Cardiac fibroblast (primary cell): Measurements from ENCODE around the gene SYT8.
"Not testable (repeated sequence)": the region's sequence is repeated elsewhere in the genome, so short reads cannot be mapped to it uniquely, and the experiment has no call there.

ENCODE experiments used
- DNase-seq, 2 donors: peaks; one replicate each; pipeline versions ENCODE4 v3.0.0 to v3.0.0-alpha.2; 2010; ENCODE audit warnings: low read depth in 2 of 2
- H3K4me3 ChIP-seq, 2 donors: replicated peaks in 1 of 2; 1 replicate in 1 of 2; 2 replicates in 1 of 2; pipeline ENCODE4 v1.5.1; 2011; ENCODE audit warnings: low read depth in 2 of 2, low read length in 2 of 2, mild to moderate bottlenecking in 2 of 2, moderate library complexity in 1 of 2
- TF ChIP-seq, protein P1 (sequence below): IDR thresholded peaks from one replicate; pipeline ENCODE4 v1.5.1; 2011; ENCODE audit warnings: low read depth, mild to moderate bottlenecking, low read length, inconsistent platforms

Gene SYT8

GRCh38 chr11:1796413-1797011, 38.3 kb upstream of the SYT8 start:
- H3K4me3 ChIP-seq = no peak overlapping the region

DNA sequence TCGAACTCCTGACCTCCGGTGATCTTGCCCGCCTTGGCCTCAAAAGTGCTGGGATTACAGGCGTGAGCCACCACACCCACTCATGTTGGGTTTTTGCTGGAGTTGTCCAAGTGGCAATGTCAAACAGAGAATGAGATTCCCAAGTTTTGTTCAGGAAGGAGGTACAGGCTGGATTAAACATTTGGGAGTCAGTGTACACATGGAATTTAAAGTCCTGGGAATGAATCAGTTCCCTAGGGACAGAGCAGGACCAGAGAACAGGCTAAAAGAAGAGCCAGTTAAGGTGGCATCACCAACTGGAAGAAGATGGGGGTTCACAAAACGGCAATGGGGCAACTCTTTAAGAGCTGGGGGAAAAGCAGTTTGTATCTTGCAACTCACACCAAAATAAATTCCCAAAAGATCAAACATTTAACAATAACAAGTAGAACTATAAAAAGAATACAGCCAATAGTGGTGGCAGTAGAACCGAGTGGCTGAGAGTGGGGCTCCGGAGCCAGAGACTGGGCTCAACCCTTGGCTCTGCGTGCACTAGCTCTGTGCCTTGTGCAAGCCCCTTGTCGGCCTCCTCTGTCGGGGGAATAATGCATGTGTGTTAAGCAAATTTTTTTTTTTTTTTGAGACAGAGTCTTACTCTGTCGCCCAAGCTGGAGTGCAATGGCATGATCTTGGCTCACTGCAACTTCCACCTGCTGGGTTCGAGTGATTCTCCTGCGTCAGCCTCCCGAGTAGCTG, 37.2 kb upstream of the SYT8 start:
- no peak for DNase-seq
- no peak overlapping the region for H3K4me3 ChIP-seq
- TF ChIP-seq, protein P1, sequence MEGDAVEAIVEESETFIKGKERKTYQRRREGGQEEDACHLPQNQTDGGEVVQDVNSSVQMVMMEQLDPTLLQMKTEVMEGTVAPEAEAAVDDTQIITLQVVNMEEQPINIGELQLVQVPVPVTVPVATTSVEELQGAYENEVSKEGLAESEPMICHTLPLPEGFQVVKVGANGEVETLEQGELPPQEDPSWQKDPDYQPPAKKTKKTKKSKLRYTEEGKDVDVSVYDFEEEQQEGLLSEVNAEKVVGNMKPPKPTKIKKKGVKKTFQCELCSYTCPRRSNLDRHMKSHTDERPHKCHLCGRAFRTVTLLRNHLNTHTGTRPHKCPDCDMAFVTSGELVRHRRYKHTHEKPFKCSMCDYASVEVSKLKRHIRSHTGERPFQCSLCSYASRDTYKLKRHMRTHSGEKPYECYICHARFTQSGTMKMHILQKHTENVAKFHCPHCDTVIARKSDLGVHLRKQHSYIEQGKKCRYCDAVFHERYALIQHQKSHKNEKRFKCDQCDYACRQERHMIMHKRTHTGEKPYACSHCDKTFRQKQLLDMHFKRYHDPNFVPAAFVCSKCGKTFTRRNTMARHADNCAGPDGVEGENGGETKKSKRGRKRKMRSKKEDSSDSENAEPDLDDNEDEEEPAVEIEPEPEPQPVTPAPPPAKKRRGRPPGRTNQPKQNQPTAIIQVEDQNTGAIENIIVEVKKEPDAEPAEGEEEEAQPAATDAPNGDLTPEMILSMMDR = no peak

More at GRCh38 chr11:1796413-1797011, 38.3 kb upstream of the SYT8 start:
- DNase-seq = no peak
- TF ChIP-seq, protein P1 = no peak

DNA sequence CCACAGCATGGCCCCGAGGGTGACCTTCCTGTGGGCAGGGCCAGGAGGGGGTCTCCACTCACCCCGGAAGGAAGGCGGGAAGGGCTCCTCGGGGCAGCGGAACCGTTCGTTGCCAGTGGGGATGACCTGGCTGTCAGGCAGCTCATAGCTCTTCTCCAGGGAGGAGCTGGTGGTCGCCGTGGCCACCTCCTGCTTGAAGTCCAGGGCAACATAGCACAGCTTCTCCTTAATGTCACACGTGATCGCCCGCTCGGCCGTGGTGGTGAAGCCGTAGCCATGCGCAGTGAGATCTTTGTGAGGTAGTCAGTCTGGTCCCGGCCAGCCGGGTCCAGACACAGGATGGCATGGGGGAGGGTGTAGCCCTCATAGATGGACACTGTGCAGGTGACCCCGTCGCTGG, 31.5 kb upstream of the SYT8 start:
- H3K4me3 ChIP-seq = no peak overlapping the region
- DNase-seq = no peak
- TF ChIP-seq, protein P1 = no peak

- not testable (repeated sequence) for H3K4me3 ChIP-seq, DNase-seq
These were observed 30.8 kb upstream of the SYT8 start for GRCh38 chr11:1803835-1804519.

- TF ChIP-seq, protein P1 = no peak
- DNase-seq = no peak
These were observed 29.3 kb upstream of the SYT8 start for GRCh38 chr11:1805525-1805924.

DNA sequence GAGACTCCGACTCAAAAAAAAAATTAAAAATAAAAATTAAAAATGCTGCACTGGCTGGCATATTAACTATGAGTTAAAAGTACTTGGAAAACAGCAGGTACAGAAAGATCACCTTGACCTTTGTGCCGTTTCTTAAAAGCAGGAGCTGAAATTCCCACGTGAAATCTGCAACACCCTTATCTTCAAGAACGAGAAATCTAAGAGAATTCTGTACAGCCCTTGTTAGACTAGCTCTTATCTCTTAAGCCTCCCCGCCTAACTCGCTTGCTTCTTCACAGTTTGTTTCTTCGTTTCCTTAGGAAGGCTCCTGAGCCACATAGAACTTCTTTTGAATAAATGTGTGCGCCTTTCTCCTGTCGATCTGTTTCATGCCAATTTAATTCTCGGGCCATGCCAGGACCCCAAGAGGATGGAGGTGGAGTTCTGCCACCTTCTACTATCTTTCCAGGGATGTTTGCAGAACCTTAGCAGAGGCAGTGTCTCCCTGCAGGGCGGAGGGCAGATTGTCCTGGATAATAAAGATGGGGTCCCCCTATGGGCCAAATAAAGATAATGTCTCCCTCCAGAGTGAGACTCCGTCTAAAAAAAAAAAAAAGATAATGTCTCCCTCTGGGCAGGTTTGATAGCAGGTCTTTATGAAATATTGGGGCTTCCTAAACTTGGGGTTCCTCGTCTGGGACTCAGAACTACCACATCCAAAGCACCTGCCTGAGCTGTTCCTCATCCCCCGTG, 27.4 kb upstream of the SYT8 start:
- TF ChIP-seq, protein P1 = no peak

More at GRCh38 chr11:1805525-1805924, 29.3 kb upstream of the SYT8 start:
- no peak overlapping the region for H3K4me3 ChIP-seq

More for the DNA sequence above, 27.4 kb upstream of the SYT8 start:
- H3K4me3 ChIP-seq = no peak overlapping the region
- DNase-seq = no peak
